Hepatocyte (in vitro differentiated cells): ENCODE results near the gene GPR183.

Source experiments
- EZH2 ChIP-seq: fragments of 200-600 bp; sonication (generic); IDR thresholded peaks from 2 replicates; pipeline ENCODE4 v1.6.1; 2016; ENCODE audit warnings: antibody characterized with exemption, mild to moderate bottlenecking, borderline replicate concordance
- TF ChIP-seq, protein P1 (sequence below): fragments of 200-600 bp; sonication (generic); IDR thresholded peaks from 2 replicates; pipeline ENCODE4 v1.5.1; 2016; ENCODE audit warnings: antibody characterized with exemption, mild to moderate bottlenecking; ENCODE audit not compliant: poor library complexity

DNA sequence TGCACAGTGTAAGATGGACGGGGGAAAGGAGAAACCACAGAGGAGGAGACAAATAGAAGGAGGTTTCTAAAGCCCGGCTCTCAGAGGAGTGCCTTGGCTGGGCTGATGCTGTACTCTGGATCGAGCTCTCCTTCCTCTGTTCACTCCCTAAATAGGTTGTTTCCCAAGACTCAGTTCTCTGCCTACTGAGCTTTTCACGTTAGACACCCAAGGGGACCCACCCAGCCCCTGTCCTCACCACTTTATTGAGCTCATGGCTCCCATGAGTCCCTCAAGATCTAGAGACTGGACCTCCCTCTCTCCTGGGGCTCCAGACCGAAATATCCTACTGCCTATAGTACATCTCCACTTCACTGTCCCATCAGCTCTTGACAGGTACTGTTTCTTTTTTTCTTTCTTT, 38.1 kb upstream of the GPR183 start:
- TF ChIP-seq, protein P1, sequence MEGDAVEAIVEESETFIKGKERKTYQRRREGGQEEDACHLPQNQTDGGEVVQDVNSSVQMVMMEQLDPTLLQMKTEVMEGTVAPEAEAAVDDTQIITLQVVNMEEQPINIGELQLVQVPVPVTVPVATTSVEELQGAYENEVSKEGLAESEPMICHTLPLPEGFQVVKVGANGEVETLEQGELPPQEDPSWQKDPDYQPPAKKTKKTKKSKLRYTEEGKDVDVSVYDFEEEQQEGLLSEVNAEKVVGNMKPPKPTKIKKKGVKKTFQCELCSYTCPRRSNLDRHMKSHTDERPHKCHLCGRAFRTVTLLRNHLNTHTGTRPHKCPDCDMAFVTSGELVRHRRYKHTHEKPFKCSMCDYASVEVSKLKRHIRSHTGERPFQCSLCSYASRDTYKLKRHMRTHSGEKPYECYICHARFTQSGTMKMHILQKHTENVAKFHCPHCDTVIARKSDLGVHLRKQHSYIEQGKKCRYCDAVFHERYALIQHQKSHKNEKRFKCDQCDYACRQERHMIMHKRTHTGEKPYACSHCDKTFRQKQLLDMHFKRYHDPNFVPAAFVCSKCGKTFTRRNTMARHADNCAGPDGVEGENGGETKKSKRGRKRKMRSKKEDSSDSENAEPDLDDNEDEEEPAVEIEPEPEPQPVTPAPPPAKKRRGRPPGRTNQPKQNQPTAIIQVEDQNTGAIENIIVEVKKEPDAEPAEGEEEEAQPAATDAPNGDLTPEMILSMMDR, result no peak
- TF ChIP-seq EZH2, result no peak
